GM19035 (cell line): ENCODE data around the gene PLEKHA6.

Experiments
- ATAC-seq: cut with Tn5 transposase; IDR thresholded peaks from one replicate; pipeline ENCODE4 v1.9.1; 2021; ENCODE audit not compliant: unreplicated experiment

Gene PLEKHA6

DNA sequence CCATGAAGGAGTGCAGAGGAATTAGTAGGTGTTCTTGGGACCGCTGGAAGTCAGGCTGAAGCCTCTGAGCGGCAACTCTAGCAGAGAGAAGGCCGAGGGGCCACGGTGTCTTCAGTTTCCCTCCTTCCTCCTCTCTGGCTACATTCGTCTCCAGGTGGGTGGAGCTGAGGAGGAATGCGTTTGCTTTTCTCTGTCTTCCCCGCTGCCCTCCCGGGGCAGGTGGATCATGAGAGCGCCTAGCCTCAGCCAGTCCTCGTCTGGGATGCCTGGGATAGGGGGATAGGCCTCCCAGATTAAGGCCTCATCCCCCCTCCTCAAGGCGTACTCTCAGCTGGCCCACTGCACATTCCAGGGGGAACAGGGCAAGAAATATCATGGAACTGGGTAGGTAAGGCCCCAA, 138.5 kb downstream of the PLEKHA6 start:
- no peak for ATAC-seq

DNA sequence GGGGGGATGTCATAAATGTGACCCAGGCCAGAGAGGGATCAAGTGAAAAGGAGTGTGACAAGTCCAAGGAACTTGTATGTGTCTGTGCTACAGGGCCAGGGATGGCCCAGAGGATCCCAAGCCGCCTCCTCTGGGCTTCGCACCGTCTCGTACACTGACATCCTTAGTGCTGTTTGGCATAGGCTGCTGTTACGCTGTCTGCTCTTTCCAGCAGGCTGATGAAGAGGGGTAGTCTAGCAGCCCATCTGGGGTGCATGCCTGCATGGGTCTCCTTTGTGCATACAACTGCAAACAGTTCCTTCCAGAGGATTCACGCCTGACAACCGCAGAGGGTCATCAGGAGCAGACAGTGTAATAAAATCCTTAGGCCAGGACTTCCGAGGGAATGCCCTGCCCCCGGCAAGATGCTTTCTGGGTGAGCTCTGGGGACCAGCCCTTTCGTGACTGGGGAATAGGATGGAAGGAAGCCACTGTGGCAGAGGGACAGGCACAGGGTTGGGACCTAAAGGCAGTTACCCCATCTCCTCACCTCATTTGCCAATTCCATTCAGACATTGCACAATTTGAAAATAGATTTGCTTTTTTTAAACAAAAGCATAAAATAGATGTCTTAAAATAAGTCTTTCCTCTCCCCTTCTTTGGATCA, 139.6 kb downstream of the PLEKHA6 start:
- ATAC-seq, result no peak

DNA sequence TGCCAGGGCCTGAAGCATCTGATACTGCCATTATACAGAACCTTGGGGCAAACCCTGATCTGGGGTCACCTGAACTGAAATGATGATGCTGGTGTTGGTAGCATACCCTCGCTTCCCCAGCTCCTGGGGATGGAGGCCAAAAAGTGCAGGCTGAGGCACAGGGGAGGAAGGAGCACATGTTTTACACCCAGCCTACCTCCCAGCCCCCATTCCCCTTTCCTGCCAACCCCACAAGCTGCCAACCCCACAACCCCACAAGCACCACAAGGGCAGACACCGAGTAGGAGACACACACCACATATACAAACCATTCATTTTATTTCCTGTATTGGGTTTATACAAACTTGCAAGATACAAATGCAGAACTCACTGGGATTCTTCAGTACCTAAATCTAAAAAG, 141.2 kb downstream of the PLEKHA6 start:
- no peak for ATAC-seq

DNA sequence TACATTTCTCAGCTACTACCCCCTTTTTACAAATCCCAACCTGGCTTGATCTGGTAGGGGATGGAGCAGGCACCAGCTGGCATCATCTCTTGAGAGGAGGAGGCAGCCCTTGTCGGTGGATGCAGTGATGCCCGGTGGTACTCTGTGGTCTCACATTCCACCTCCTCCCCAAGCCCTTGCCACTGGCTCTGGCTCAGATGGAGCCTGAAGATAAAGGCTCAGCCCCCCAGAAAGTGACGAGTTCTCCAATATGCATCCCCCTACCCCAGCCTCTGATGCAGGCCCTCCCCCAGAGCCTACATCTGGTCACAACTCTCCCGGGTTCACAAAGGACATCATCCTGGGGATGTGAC, 142.1 kb downstream of the PLEKHA6 start:
- ATAC-seq, result no peak

DNA sequence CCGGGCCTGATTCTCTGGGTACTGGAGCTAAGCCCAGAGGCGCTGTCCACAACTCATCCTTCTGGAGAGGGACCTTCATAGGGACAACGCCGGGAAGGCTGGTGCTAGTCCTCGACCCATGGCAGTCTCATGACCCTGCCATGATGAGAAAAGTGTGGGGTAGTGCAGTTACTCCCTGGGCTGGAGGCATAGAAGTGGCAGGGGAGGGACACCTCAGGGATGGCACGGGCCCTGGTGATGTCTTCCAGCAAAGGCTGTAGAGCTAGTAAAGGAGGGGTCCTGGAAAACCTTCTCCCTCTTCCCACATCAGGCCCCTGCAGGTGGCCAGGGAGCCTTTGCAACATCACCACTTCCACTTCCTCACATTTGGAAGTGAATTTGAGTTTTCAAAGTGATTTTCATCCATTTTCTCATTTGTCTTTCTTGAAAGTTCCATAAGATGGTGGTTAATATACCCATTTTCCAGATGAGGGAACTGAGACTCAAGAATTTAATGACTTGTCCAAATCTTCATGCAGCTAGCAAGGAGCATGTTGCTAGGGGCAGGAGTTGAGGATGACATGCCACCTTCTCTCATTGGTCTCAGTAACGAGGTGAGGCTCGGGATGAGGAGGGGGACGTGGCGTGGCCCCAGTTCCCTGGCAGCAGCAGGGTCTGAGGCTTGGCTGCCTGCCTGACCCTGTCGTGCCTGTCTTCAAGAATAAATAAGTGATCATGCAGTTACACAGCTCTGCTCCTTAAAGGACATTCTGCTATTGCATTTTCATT, 142.7 kb downstream of the PLEKHA6 start:
- ATAC-seq, result no peak

DNA sequence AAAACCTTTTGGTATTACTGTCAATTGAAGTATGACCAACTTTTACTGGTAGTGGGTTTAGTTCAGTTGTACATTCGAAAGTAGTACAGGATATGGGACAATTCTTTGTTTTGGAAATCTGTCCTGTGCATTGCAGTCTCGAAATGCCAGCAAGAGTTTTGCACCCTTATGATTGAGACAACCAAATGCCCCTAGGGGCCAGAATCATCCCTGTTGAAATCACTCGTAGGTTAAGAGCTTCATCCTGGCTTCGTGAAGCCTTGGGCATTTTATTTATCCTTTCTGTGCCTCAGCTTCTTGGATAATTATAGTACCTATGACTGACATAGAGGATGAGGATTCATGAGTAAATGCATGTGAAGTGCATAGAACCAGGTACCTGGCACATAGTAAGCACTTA, 143.5 kb downstream of the PLEKHA6 start:
- ATAC-seq, result no peak

DNA sequence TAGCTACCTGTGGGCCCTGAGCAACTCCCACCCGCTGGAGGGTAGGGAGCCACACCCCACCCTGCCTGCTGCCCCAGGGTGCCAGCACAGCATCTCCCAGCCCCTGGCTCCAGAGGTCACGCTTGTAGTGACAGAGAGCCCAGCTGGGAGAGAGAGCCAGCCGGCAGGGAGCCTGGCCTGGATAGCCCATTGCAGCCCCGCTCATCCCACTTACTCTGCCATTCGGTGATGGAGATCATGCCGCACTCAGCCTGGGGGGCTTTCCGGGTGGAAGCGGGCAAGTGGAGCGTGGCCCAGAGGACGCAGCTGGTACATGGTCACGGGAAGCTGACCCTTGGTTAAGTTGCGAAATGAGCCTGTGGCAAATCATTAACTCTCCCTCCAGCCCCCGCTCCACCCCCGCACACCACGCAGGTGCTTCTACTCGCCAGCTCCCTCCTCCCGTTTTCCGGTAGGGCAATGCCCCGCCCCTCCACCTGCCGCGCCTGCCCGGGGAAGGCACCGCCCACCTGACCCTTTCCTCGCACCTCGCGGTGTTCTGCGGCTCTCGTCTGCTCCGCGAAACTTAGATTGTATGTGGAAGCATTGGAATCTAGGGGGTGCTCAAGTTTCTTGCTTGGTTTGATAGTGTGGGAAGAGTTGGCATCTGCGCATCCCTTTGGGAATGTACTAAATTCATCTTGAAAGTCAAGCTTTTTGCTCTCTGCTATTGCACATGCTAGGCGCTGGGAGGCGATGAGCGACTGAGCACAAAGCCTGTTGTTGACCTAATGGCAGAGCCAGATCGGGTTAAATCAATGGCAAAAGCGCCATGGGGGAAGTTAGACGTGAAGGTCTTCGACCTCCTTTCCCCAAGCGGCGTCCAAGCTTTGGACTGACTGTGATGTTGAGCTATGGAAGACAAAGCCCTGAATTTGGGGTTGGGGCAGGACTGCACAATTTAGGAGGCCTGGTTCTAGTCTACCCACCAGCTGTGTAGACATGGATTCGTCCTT, 145.8 kb downstream of the PLEKHA6 start, which contains the start of gene GOLT1A:
Gene GOLT1A (minus strand): TSS at position 321 of the 995 bp plus-strand sequence. CDS start 82 bp downstream, at position 239.
- no peak for ATAC-seq

DNA sequence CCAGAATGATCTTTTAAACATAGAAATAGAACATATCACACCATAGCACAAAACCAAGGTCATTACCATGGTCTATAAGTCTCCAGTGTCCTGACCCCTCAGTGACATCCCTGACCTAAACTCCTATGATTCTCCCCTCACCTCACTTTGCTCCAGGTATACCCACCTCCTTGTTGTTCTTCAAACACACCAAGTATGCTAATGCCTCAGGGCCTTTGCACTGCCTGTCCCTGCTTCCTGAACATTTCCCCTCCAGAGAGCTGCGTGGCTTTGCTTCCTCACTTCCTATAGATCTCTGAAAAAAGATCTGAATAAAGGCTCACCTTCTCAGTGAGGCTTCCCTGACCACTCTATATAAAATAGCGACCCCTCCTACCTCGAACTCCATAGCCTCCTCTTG, 147.0 kb downstream of the PLEKHA6 start:
- ATAC-seq, result no peak

DNA sequence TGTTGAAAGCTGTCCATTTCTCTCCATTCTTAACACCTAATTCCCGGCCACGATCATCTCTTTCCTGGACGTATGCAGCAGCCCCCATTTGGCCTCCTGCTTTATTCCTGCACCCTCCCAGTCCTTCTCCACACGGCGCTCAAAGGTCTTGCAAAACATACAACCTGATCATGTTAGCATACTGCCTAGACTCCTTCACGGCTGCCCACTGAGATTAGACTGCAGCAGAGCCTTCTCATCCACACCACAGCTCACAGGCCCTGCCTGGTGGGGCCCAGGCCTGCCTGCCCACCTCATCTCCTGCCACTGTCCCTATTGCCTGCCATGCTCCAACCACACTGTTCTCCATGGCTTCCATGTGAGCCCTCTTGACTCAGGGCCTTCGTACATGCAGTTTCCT, 148.7 kb downstream of the PLEKHA6 start:
- no peak for ATAC-seq

DNA sequence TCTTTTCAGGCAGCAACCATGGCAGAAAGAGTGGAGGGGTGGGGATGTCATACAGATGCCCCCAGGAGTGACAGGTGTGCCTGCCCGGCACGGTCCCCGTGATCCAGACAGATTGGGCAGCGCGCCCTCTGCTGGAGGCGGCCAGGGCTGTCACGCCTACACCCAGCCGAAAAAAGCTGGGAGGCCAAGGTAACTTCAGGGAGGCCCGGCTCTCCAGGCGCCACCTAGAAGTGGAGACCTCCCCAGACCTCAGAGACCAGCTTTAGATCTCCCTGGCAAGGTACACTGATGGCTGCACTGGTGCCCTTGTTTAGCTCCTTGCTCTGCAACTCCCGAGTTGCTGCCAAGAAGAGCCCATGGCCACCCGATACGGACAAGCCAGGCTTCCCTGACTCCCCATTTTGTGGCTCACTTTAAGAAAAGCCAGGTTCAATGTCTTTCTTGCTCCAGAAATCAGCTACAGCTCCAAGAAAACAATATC, 152.6 kb downstream of the PLEKHA6 start:
- no peak for ATAC-seq

DNA sequence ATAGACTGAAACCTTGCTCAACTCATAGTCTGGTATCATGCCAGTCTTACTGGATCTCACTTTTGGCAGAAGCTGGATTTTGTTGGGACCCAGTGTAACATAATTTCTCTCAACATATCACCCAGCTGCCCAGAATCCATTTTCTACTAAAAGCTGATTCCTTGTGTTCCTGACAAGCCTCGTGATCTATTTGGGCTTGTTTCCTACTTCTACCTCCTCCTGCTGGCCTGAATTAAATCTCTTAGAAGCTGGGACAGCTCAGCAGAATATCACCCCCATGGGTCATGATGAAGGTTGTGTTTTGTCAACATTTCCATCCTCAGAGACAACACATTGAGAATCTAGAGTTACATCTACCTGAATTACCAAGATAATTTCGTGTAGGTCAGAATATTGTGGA, 153.6 kb downstream of the PLEKHA6 start:
- ATAC-seq, result no peak

DNA sequence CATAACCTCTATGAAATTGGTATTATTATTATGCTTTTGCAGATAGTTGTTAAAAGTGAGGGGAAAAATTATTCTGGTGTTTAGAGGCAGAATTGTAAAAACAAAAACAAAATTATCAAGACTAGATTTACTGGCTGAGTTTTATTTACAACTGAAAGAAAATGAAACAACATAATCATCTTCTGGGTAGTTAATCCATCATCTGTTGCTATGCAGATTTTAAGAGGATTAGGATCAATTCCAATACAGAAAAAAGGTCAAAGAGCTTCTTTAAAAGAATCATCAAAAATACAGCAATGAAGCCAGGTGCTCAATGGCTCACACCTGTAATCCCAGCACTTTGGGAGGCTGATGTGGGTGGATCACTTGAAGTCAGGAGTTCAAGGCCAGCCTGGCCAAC, 154.2 kb downstream of the PLEKHA6 start:
- ATAC-seq, result no peak

DNA sequence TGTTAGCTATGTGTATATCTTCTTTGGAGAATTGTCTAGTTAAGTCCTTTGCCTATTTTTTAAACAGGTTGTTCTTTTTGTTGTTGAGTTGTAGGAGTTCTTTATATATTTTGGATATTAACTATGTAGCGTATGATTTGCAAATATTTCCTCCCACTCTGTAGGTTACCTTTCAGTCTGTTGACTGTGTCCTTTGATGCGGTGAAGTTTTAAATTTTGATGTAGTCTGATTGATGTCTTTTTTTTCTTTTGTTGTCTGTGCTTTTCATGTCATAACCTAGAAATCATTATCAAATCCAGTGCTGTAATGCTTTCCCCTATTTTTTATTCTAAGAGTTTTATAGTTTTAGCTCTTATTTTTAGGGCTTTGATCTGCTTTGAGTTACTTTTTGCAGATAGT, 154.8 kb downstream of the PLEKHA6 start:
- ATAC-seq, result no peak

DNA sequence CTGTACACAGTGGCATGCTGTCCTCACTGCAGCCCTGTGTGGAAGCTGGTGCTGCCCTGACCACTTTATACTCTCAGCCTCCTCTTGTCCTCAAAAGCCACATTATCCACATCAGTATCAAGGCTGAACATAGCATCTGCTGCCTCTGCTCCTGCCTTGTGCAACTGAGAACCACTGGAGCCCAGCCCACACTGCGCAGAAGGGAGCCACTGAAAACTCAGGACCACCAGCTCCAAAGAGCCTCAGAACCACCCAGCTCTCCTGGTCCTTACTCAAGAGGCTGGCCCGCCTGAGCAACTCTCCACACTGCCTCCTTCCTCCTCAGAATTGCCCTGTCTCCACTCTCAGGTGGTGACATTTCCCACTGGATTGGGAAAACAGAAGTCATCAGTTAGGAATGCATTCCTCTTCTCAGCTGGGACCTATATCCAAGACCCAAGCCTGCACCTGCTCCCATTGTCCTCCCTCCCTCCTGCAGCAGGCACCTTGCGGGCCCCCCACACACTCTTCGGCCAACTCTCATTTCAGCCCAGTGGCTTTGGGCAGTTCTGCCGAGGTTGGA, 156.4 kb downstream of the PLEKHA6 start:
- ATAC-seq, result no peak

DNA sequence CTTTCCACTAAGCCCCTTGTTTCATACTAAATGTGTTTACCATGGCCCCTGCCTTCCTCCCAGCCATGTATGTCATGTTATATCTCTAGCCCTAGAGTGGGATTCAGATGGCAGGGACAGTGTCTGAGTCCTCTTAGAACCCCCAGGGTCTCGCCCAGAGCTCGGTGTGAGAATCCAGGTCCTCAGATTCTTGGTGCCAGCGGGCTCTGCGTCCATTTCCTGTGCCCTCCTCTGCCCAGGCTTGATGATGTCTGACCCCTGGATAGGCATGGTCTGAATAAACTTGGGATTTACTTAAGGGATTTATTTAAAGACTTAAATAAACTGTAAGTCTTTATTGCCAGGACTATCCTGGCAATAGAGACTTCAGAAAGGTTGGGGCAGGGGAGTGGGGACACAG, 157.2 kb downstream of the PLEKHA6 start:
- no peak for ATAC-seq

DNA sequence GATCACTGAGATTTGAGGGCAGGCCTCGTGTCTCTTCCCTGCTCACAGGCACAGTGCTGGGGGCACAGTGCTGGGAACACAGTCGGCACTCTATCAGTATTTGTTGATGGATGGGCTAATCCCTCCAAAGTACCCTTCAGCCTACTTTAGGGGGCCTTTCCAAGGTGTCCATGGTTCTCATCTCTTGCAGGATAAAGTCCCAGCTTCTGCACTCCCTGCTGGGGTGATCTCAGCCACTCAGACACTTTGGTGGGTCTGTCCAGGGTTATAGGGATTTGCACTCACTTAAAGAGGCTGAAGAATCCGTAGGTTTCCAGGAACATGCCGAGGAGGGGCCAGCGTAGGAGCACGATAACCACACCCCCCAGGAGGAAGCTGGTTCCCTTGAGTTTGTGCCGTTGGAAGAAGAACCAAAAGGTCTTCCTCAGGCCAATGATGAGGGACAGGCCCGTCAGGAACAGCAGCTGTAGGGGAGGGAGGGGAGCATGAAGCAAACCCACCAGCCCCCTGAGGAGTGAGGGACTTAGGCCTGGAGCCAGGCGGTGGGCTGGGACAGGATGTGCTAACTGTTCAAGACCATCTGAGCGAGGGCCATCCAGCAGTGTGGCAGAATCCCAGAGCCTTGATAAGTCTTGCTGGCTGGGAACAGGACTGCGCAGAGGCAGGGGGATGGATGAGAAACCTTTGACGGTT, 158.2 kb downstream of the PLEKHA6 start:
- no peak for ATAC-seq

DNA sequence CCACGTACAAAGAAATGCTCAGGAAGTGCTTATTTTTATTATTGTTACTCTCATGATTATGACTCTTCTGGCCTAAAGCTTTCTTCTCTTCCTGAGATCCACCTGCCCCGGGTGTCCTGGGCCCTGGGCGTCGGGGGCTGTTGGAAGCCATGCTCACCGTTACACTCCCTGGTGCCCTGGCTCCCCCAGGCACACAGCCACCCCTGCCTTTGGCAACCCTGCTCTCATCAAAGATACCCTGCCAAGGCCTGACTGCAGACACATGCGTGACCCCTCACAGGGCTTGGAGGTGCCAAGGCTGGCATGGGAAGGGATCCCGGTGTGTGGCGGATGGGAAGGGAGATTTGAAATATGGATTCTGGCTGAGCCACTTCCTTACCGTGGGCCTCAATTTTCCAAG, 160.2 kb downstream of the PLEKHA6 start:
- no peak for ATAC-seq

DNA sequence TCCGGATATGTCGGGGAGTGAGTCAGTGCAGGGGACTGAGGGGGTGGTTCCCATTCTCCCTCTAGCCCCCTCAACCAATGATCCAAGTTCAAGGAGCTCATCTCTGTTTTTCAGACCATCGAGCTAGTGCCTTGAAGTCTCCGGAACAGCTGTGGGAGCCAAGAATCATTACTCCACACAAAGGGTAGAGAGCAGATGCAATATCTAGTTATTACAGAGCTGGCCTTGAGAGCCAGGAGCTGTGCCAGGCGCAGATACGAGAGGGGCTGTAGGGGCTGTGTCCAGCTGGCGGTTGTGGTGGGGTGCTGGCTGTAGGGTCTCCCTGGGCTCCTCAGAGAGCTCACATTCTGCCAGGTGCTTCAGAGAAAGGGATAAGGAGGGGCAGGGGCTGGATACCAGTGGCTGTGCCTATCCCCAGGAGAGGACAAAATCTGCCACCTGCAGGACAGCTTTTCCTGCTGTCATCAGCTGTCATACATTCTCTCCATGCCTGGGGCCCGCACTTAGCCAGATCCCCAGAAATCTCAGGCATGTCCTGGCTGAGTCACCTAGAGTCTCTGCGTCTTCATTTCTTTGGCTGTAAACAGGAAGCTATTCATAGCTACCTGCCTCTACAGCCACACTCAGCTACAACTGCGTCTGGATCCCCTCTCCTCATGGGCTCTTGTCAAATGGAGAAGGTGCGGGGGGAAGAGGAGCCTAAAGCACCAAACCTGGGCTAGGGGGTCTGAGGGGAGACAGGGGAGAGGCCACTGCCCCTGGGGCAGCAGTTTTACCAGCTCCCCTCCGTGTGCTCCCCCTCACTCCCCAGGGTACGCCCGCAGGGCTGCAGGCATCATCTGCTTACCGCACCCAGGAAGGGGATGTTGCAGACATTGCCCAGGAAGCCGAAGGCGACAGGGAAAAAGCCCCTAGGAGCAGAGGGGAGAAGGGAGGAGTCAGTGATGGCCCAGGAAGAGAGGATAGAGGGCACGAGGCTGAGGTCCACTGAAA, 161.1 kb downstream of the PLEKHA6 start:
- ATAC-seq, result no peak

DNA sequence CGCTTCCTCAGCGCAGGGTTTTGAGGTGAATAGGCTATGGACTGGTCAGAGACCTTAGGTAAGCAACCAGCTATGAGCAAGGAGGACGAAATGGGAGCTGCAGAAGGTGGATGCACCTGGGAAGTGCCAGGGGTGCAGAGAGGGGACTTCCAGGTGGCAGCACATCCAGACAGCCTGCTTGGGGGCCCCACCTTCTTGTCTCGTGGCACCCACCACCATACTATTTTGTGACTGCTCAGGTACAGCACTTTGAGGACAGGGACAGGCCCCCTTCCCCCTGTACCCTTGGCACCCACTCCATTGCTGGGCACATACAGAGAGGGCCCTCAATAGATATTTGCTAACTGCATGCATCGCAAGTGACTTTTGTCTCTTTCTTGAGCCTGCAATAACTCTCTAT, 162.7 kb downstream of the PLEKHA6 start:
- no peak for ATAC-seq
